K562 (cell line): Measurements from ENCODE around the gene WFDC6. TPM values are rescaled to one million over a fixed set of nuclear protein-coding genes. Genes with fewer than 3 reads are reported as not detected.

Source experiments
- ATAC-seq: fragments of 200-7000 bp; cut with Tn5 transposase; 3 replicates; pipeline ENCODE4 v1.9.1; 2020; ENCODE audit warnings: moderate library complexity
- Bru-seq: library from RNA; stranded (reverse); fragments of 400-500 nt; gene quantifications from one replicate; lab custom pipeline; 2021; lab: Mats Ljungman, UMichigan
- BruChase-seq, 2 experiments: library from RNA; stranded (reverse); fragments of 400-500 nt; gene quantifications; one replicate each; lab custom pipeline; 2021; lab: Mats Ljungman, UMichigan
- BruUV-seq: library from RNA; stranded (reverse); fragments of 400-500 nt; replicated peaks from 2 replicates; lab custom pipeline; 2021; lab: Mats Ljungman, UMichigan
- CTCF ChIA-PET: fragments of 300-600 bp; formaldehyde crosslinking; extraction: SDS; loops from one replicate; lab custom pipeline; 2021; ENCODE audit warnings: low intra/inter-chr PET ratio; lab: Yijun Ruan, JAX
- POLR2A ChIA-PET: fragments of 300-600, 350-650 bp; sonication (Branson Sonifier 250); formaldehyde crosslinking; extraction: SDS; loops from one replicate; lab custom pipeline; 2021; ENCODE audit warnings: antibody characterized with exemption, inconsistent platforms; lab: Yijun Ruan, JAX
- DNase-seq, 4 experiments: peaks; one replicate each; pipeline versions ENCODE4 v3.0.0 to v3.0.0-alpha.2; 2011 to 2018; ENCODE audit warnings: low spot score in 3 of 4, mixed read lengths in 3 of 4; ENCODE audit errors: extremely low read depth in 1 of 4
- FAIRE-seq: peaks from 2 replicates; lab custom pipeline; 2011; peaks lifted over from hg19 to GRCh38; lab: Jason Lieb, UNC
- H2AFZ ChIP-seq: 2 replicates; pipeline ENCODE4 v1.6.0; 2011; ENCODE audit warnings: low read depth, low read length, control low read depth, inconsistent platforms
- H3K27ac ChIP-seq: fragments of 200-600 bp; 3 replicates; pipeline ENCODE4 v1.8.0; 2011; ENCODE audit warnings: low read depth, mild to moderate bottlenecking, control low read depth, inconsistent platforms, low read length, moderate library complexity, mixed read lengths; ENCODE audit errors: extremely low read depth
- H3K27me3 ChIP-seq, 2 experiments: fragments of 300-600 bp in 1 of 2; 2 replicates in 1 of 2; 3 replicates in 1 of 2; pipeline versions ENCODE4 v1.6.0 to v1.8.0; 2011; ENCODE audit warnings: inconsistent platforms in 2 of 2, low read length in 2 of 2, mild to moderate bottlenecking in 1 of 2, mixed read lengths in 1 of 2, moderate library complexity in 1 of 2; ENCODE audit not compliant: control insufficient read depth in 2 of 2, insufficient read depth in 2 of 2
- H3K36me3 ChIP-seq: fragments of 300-600 bp; 3 replicates; pipeline ENCODE4 v1.8.0; 2011; ENCODE audit warnings: mild to moderate bottlenecking, low read length, inconsistent platforms; ENCODE audit not compliant: control insufficient read depth, insufficient read depth
- H3K4me1 ChIP-seq, 2 experiments: fragments of 200-600 bp in 1 of 2; replicated peaks in 1 of 2; 2 replicates in 1 of 2; 3 replicates in 1 of 2; pipeline versions ENCODE4 v1.5.1 to v1.8.0; 2011; ENCODE audit warnings: inconsistent platforms in 2 of 2, low read length in 2 of 2, mild to moderate bottlenecking in 1 of 2, mixed read lengths in 1 of 2, moderate library complexity in 1 of 2; ENCODE audit not compliant: control insufficient read depth in 2 of 2, insufficient read depth in 2 of 2
- H3K4me2 ChIP-seq: 2 replicates; pipeline ENCODE4 v1.6.1; 2011; ENCODE audit warnings: low read length, control low read depth, inconsistent platforms, mixed read lengths; ENCODE audit not compliant: insufficient read depth
- H3K4me3 ChIP-seq: fragments of 200-600 bp; sonication (generic), shearing (Covaris generic); 2 replicates; pipeline ENCODE4 v1.5.1; 2016; ENCODE audit warnings: control low read depth, inconsistent platforms
- H3K79me2 ChIP-seq: fragments of 200-600 bp; 3 replicates; pipeline ENCODE4 v1.8.0; 2011; ENCODE audit warnings: low read length, inconsistent platforms; ENCODE audit not compliant: control insufficient read depth, insufficient read depth
- H3K9ac ChIP-seq, 2 experiments: 2 replicates each; pipeline versions ENCODE4 v1.6.0 to v1.6.1; 2011; ENCODE audit warnings: low read depth in 2 of 2, low read length in 2 of 2, control low read depth in 1 of 2, inconsistent platforms in 1 of 2, mild to moderate bottlenecking in 1 of 2, mixed read lengths in 1 of 2; ENCODE audit not compliant: insufficient read depth in 1 of 2
- H3K9me1 ChIP-seq: one replicate; pipeline ENCODE4 v1.6.0; 2011; ENCODE audit warnings: inconsistent platforms, mild to moderate bottlenecking, low read length, moderate library complexity; ENCODE audit not compliant: control insufficient read depth, insufficient read depth
- H3K9me3 ChIP-seq: replicated peaks from 2 replicates; pipeline ENCODE4 v1.5.1; 2011; ENCODE audit warnings: low read depth, low read length, inconsistent platforms; ENCODE audit not compliant: control insufficient read depth, insufficient read depth
- H4K20me1 ChIP-seq: replicated peaks from 2 replicates; pipeline ENCODE4 v1.6.1; 2011; ENCODE audit warnings: low read length, inconsistent platforms, mixed read lengths; ENCODE audit not compliant: control insufficient read depth, insufficient read depth
- CSDE1 ChIP-seq, 2 experiments: fragments of 450-650 bp; IDR thresholded peaks; 2 replicates each; pipeline ENCODE4 v1.6.1; 2016; ENCODE audit warnings: mild to moderate bottlenecking in 1 of 2
- ZNF75A ChIP-seq: fragments of 450-650 bp; formaldehyde crosslinking; IDR thresholded peaks from 2 replicates; pipeline ENCODE4 v1.4.0; 2020; ENCODE audit warnings: mild to moderate bottlenecking
- WGBS: fragments of 100-300 bp; shearing (Covaris generic); methylation state at CpG from one replicate; pipeline ENCODE4 v1.1.6; 2016; ENCODE audit warnings: low coverage, mixed read lengths; ENCODE audit not compliant: insufficient coverage; ENCODE audit errors: missing lambda C conversion rate; 5-methylcytosine and 5-hydroxymethylcytosine counted together
- in situ Hi-C: fragments of 300-500 bp; cut with MboI; formaldehyde crosslinking; loops from 4 replicates; pipeline ENCODE4 v1.15.0; 2018; ENCODE audit warnings: inconsistent platforms, mixed read lengths
- intact Hi-C: fragments of 100-400 bp; cut with micrococcal nuclease; formaldehyde crosslinking; loops from 2 replicates; pipeline ENCODE4 v1.14.2; 2022
- long read RNA-seq, 3 experiments: library from polyadenylated mRNA in 2 of 3; library from RNA in 1 of 3; unstranded in 2 of 3; stranded (forward) in 1 of 3; transcript quantifications; one replicate each; pipeline ENCODE4 v2.0.0, GENCODE V29; 2019 to 2022
- polyA minus RNA-seq, 3 experiments: library from RNA; depleted of rRNA, polyadenylated mRNA; stranded (reverse); fragments of >200 nt; gene quantifications; 2 replicates each; pipeline ENCODE4 v1.2.3, GENCODE V29; 2011
- polyA plus RNA-seq, 8 experiments: library from polyadenylated mRNA; depleted of rRNA in 4 of 8; stranded (reverse) in 5 of 8; unstranded in 3 of 8; fragments of >200 nt; fragmentation: Nextera tagmentation in 2 of 8; fragmentation: Illumina TruSeq in 1 of 8; extraction: Ambion mirVana in 2 of 8; extraction: Trizol in 1 of 8; gene quantifications; 2 replicates each; pipeline versions ENCODE4 v1.2.1 to v1.2.3, GENCODE V29; 2011 to 2014; ENCODE audit warnings: inconsistent platforms in 1 of 8, missing spikeins in 1 of 8
- total RNA-seq, 7 experiments: library from RNA; depleted of rRNA in 6 of 7; stranded (reverse); fragments of >200 nt in 6 of 7; fragmentation: Illumina TruSeq in 2 of 7; extraction: Trizol in 2 of 7; gene quantifications; 2 replicates each; pipeline versions ENCODE4 v1.2.1 to v1.2.3, GENCODE V29; 2011 to 2021; ENCODE audit warnings: low replicate concordance in 1 of 7

Gene WFDC6
- total RNA-seq (2011; cell fraction: chromatin; rRNA removed; ENCODE audit: low replicate concordance): not detected in 2 replicates
- not detected in 2 replicates for total RNA-seq (2011; cell fraction: nucleolus; rRNA removed)
- total RNA-seq (2011; cell fraction: nucleoplasm; rRNA removed): not detected in 2 replicates
- total RNA-seq (2014; rRNA removed) (not detected in 2 replicates), total RNA-seq (2014; rRNA removed; fragmentation: Illumina TruSeq; extraction: Trizol) (not detected in 2 replicates), total RNA-seq (2015; rRNA removed; fragmentation: Illumina TruSeq; extraction: Trizol) (not detected in 2 replicates), total RNA-seq (2021) (not detected in 2 replicates), polyA plus RNA-seq (2011; rRNA removed) (not detected in 2 replicates), polyA plus RNA-seq (2014; fragmentation: Illumina TruSeq; extraction: Trizol) (not detected in 2 replicates), polyA plus RNA-seq (2014; fragmentation: Nextera tagmentation; extraction: Ambion mirVana) (not detected), polyA plus RNA-seq (2014; rRNA removed) (not detected in 2 replicates), polyA minus RNA-seq (2011; rRNA and poly(A)+ RNA removed) (not detected in 2 replicates), Bru-seq, nascent RNA (not detected), BruChase-seq, experiment 1, labeled RNA remaining after a 2-hour chase (not detected), BruChase-seq, experiment 2, labeled RNA remaining after a 6-hour chase (not detected)
- polyA plus RNA-seq (2011; cell fraction: cytosol; rRNA removed): not detected in 2 replicates
- polyA plus RNA-seq (2011; cell fraction: nucleus; rRNA removed): not detected in 2 replicates
- polyA plus RNA-seq (2012): not detected in 2 replicates
- polyA minus RNA-seq (2011; cell fraction: cytosol; rRNA and poly(A)+ RNA removed): not detected in 2 replicates
- polyA minus RNA-seq (2011; cell fraction: nucleus; rRNA and poly(A)+ RNA removed): not detected in 2 replicates
- long read RNA-seq, experiment 1: 0 reads
- long read RNA-seq, experiment 2: 0 reads
- long read RNA-seq, experiment 3: 0 reads

- ATAC-seq (no peak), FAIRE-seq (no peak), DNase-seq (no peak)
- Histone ChIP-seq H3K9me1 (no peaks in the 10 kb centered on the region), H3K9ac (no peak within 1 kb of the TSS), H4K20me1 (no peaks in the 10 kb centered on the region), H2AFZ (no peak within 1 kb of the TSS), H3K27me3 (peaks cover 0 to 4% of the 10 kb centered on the region in 2 experiments; a peak in 1 of 5 replicates), H3K4me2 (no peak within 1 kb of the TSS), H3K79me2 (no peaks in the 10 kb centered on the region), H3K4me3 (no peak within 1 kb of the TSS), H3K36me3 (no peaks in the 10 kb centered on the region), H3K9me3 (no peaks in the 10 kb centered on the region), H3K27ac (no peak within 1 kb of the TSS), H3K4me1 (no peaks in the 10 kb centered on the region)
- POLR2A ChIA-PET: interaction anchor here (0.7 kb wide), 1 partner anchor 15 kb away, joined by 3 read pairs; no protein-coding TSS in a partner anchor
- intact Hi-C loops (no loop called here), in situ Hi-C loops (no loop called here)
- CTCF ChIA-PET: no interaction called here
- BruUV-seq: no TSS peak
- 0% methylated on average over 2 of the region's 2 CpGs for WGBS
- TF ChIP-seq ZNF75A (CRISPR knock-in tag): no peak
- no peak for TF ChIP-seq CSDE1 (IDR thresholded peaks at IDR 0.05)
Observed at GRCh38 chr20:45539382-45539781, at the start of gene WFDC6. Gene WFDC6, minus strand, starts transcription at chr20:45539482. Its CDS starts 75 bp downstream, at chr20:45539407.
